Dendritic cell treated with granulocyte-macrophage colony-stimulating factor and Interleukin-4, amounts not matched to agents 40 ng/mL and 50 ng/mL, for 4 days (primary cell): ENCODE results near the gene SPRN.
"Not testable (repeated sequence)": the region's sequence is repeated elsewhere in the genome, so short reads cannot be mapped to it uniquely, and the experiment has no call there.

Experiments
- H3K27ac Mint-ChIP-seq: one replicate; pipeline ENCODE4 v1.8.0; 2022; ENCODE audit warnings: mild to moderate bottlenecking, mixed read lengths
- H3K27me3 Mint-ChIP-seq: one replicate; pipeline ENCODE4 v1.8.0; 2022; ENCODE audit warnings: mild to moderate bottlenecking, mixed read lengths
- H3K36me3 Mint-ChIP-seq: one replicate; pipeline ENCODE4 v1.8.0; 2022; ENCODE audit warnings: low read depth, mixed read lengths
- H3K4me1 Mint-ChIP-seq: one replicate; pipeline ENCODE4 v1.8.0; 2022; ENCODE audit warnings: low read depth, mixed read lengths
- H3K4me3 Mint-ChIP-seq: one replicate; pipeline ENCODE4 v1.8.0; 2022; ENCODE audit warnings: mild to moderate bottlenecking, moderate library complexity, mixed read lengths
- H3K9me3 Mint-ChIP-seq: one replicate; pipeline ENCODE4 v1.8.0; 2022; ENCODE audit warnings: mixed read lengths
- intact Hi-C: fragments of 100-400 bp; cut with micrococcal nuclease; formaldehyde crosslinking; loops from one replicate; pipeline ENCODE4 v1.15.0; 2022

The SPRN gene

DNA sequence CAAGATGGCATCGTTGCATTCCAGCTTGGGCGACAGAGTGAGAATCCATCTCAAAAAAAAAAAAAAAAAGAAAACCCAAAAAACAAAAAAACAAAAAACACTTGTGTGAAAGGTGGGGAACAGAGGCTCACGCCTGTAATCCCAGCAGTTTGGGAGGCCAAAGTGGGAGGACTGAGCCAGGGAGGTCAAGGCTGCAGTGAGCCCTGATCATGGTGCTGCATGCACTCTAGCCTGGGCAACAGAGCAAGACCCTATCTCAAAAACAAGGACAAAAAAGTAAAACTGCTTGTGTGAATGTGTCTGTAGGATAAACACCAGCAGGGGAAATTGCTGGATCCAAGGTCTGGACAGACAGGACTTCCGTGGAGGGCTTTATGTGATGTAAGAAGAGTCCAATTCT is 40.9 kb downstream of the SPRN start:
- Mint-ChIP-seq H3K4me3 (no peak overlapping the region), H3K27ac (no peak overlapping the region), H3K4me1 (peaks cover 40% of the 10 kb centered on the region), H3K36me3 (peaks cover 81% of the 10 kb centered on the region), H3K27me3 (peaks cover 4% of the 10 kb centered on the region), H3K9me3 (no peaks in the 10 kb centered on the region)
- intact Hi-C loops: no loop called here

DNA sequence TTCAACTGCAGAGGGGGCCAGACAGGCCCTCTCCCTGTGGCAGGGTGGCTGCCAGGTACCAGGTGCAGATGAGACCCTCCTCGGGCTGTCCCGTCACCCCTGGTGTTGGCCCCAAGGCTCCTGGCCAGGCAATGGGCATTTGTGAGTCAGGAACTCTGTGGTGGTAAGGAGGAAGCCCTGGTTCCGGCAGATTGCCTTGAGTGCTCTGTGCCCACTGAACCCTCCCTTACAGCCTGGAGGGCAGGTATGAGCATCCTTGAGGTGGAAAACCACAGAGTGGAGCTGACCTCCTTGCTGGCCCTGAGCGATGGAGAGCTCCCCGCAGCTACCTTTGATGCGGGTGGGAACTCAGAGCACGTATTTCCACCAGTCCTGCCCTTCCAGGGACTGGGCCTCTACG is 43.4 kb downstream of the SPRN start:
- intact Hi-C loops: no loop called here
- Mint-ChIP-seq H3K4me3 (peak overlapping the region; percentile 80), H3K27ac (peak overlapping the region; percentile 51)

DNA sequence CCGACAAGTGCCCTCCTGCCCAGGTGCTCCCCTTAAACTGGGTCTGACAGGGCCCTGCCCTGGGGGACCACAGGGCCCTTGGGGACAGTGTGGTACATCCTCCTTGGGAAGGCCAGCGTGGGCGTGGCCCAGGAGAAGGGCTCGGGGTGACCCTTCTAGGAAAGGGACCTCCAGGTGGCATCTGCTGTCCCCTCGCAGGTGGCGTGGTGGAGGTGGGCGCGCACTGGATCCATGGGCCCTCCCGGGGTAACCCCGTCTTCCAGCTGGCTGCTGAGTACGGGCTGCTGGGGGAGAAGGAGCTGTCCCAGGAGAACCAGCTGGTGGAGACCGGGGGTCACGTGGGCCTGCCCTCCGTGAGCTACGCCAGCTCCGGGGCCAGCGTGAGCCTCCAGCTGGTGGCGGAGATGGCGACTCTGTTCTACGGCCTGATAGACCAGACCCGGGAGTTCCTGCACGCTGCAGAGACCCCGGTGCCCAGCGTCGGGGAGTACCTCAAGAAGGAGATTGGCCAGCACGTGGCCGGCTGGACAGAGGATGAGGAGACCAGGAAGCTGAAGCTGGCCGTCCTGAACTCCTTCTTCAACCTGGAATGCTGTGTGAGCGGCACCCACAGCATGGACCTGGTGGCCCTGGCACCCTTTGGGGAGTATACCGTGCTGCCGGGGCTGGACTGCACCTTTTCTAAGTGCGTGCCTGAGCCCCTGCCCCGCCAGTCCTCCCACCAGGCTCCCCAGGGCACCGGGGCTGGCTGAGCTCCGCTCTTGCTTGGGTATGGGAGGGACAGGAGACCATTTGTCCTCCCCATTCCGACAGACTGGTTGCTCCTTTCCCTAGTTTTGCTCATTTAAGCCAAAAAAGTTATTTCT is 44.4 kb downstream of the SPRN start:
- Mint-ChIP-seq H3K27me3 (peaks cover 4% of the 10 kb centered on the region), H3K9me3 (no peaks in the 10 kb centered on the region), H3K36me3 (peaks cover 50% of the 10 kb centered on the region), H3K27ac (peak overlapping the region; percentile 93), H3K4me3 (peak overlapping the region; percentile 80), H3K4me1 (peaks cover 50% of the 10 kb centered on the region)
- intact Hi-C loops: loop anchor here (2.0 kb wide), 1 partner anchor 21 kb away; the partner anchor contains the start of gene FUOM

More for the DNA sequence above, 43.4 kb downstream of the SPRN start:
- H3K4me1 Mint-ChIP-seq: peaks cover 49% of the 10 kb centered on the region
- peaks cover 4% of the 10 kb centered on the region for H3K27me3 Mint-ChIP-seq
- H3K9me3 Mint-ChIP-seq: no peaks in the 10 kb centered on the region
- H3K36me3 Mint-ChIP-seq: peaks cover 56% of the 10 kb centered on the region

DNA sequence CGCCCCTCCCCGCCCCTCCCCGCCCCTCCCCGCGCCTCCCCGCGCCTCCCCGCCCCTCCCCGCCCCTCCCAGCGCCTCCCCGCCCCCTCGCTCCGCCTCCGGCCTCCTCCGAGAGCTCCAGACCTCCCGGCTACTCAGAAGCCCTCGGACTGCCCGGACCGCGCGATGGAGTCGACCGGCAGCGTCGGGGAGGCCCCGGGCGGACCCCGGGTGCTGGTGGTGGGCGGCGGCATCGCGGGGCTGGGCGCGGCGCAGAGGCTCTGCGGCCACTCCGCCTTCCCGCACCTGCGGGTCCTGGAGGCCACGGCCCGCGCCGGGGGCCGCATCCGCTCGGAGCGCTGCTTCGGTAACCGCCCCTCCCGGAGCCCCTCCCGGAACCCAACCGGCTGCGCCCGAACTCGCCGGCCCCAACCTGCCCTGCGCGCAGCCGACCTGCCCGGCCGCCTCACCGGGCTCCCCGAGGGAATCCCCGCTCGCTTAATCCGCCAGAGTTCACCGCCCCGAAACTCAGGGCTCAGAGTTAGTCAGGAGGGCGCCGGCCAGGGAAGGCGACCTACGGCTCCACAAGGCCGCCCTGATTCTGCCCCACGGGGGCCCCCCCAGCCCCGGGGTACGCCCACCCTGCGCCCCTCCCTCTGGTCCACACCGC is 45.1 kb downstream of the SPRN start, which contains the start of gene PAOX:
PAOX (plus strand) TSS at position 111 of the 649 bp plus-strand sequence; CDS start at position 166, 55 bp downstream.
- Mint-ChIP-seq H3K27ac (peak within 1 kb of the TSS; percentile 93), H3K27me3 (peaks cover 4% of the 10 kb centered on the region), H3K9me3 (no peaks in the 10 kb centered on the region), H3K36me3 (peaks cover 43% of the 10 kb centered on the region), H3K4me3 (peak within 1 kb of the TSS; percentile 80), H3K4me1 (peaks cover 58% of the 10 kb centered on the region)
- intact Hi-C loops: loop anchor here (2.0 kb wide), 1 partner anchor 20 kb away; the partner anchor contains the start of gene FUOM

DNA sequence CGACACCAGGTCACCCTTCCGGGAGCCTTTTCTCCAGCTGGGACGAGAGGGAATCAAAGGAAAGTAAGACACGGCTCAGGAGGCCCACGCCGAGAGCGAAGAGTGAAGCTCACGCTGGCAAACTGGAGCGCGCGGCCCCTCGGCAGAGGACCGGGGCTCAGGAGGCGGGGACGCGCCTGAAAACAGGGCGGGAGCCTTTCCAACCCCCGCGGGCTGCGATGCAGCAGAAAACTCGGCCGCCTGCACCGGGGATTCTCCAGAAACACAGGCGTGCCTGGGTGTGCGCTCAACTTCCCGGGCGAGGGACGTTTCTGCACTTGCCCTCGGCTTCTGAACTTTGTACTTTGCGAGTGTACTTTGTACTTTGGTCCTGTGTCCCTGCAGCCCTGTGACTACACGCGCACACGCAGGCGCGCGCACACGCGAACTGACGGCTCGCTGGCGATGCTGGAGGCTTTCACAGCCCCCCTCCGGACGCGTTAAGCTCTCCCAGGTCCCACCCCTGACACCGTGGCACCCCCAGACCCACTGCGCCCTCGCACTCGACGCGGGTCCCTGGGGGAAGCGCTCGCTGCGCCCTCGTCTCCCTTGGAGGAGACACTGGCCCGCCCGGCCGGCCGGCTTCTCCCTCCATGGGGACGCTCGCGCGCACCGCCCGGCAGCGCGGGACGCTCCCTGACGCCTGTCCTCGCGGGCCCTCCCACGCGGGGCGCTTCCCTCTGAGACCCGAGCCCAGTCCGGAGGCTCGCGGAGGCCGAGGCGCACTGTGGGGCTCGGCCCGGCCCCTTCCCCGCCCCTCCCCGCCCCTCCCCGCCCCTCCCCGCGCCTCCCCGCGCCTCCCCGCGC is 46.0 kb downstream of the SPRN start:
- intact Hi-C loops: loop anchor here (2.0 kb wide), 1 partner anchor 20 kb away; the partner anchor contains the start of gene FUOM
- peaks cover 4% of the 10 kb centered on the region for H3K27me3 Mint-ChIP-seq
- H3K4me1 Mint-ChIP-seq: peaks cover 64% of the 10 kb centered on the region
- H3K4me3 Mint-ChIP-seq: peak overlapping the region; percentile 79
- no peaks in the 10 kb centered on the region for H3K9me3 Mint-ChIP-seq
- peaks cover 34% of the 10 kb centered on the region for H3K36me3 Mint-ChIP-seq
- H3K27ac Mint-ChIP-seq: peak overlapping the region; percentile 93

DNA sequence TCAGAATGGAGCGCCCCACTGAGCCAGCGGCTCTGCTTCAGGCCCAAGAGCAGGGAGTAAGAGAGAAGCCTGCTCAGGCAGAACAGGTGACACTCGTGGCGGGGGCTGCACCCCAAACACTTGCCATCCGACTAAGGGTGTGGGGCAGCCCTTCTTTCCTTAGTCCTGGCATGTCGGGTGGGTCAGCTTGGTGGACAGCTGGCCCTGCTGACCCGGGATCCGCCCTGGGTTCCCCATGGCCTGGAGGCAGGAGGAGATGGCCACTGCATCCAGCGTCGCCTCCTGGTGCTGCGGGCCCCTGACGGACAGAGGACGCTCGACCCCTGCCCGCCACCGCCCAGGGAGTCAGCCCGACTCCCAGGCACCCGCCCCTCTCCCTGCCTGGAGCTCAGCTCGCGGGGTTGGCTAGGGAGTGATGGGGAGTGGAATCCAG is 46.6 kb downstream of the SPRN start:
- intact Hi-C loops: loop anchor here (2.0 kb wide), 1 partner anchor 19 kb away; the partner anchor contains the start of gene FUOM
- peaks cover 4% of the 10 kb centered on the region for H3K27me3 Mint-ChIP-seq
- peaks cover 69% of the 10 kb centered on the region for H3K4me1 Mint-ChIP-seq
- H3K9me3 Mint-ChIP-seq: no peaks in the 10 kb centered on the region
- H3K36me3 Mint-ChIP-seq: peaks cover 33% of the 10 kb centered on the region
- peak overlapping the region; percentile 93 for H3K27ac Mint-ChIP-seq
- peak overlapping the region; percentile 79 for H3K4me3 Mint-ChIP-seq

DNA sequence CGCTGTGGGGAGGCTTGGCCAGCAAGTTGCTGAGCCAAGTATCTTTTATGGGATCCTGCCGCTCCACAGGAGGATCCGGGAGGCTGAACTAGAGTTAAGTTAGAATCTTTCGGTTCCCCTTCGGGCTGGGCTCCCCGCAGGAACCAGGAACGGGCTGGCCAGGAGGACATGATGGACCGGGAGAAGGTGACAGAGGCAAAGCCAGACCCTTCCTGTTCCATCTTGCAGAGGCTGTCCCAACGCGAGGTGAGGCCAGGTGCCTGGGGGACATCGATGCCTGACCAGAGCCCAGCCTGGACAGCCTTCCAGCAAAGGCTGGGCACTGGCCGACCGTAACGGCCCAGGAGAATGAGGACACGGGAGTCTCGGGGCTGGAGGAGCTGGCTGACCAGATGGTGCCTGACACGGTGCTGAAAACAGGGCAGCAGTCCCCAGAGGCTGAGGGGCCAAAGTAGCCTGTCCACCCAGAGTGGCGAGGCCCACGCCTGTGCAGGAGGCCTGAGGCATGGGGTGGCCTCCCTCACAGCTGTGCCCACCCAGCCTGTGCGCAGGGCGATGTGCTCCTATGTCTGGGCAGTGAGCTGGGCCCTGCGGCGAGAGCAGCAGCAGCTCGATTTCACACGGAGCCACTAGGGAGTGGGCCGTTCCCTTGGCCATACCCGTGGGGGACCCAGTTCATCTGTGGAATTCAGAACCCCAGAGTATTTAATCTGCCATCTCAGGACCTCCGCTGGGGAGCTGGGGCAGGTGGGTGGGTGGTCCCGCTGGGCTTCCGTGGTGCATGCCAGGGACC is 47.2 kb downstream of the SPRN start:
- H3K36me3 Mint-ChIP-seq: peaks cover 29% of the 10 kb centered on the region
- no peaks in the 10 kb centered on the region for H3K9me3 Mint-ChIP-seq
- intact Hi-C loops: no loop called here
- H3K4me3 Mint-ChIP-seq: peak overlapping the region; percentile 79
- H3K4me1 Mint-ChIP-seq: peaks cover 71% of the 10 kb centered on the region
- H3K27me3 Mint-ChIP-seq: peaks cover 4% of the 10 kb centered on the region
- H3K27ac Mint-ChIP-seq: peak overlapping the region; percentile 93

DNA sequence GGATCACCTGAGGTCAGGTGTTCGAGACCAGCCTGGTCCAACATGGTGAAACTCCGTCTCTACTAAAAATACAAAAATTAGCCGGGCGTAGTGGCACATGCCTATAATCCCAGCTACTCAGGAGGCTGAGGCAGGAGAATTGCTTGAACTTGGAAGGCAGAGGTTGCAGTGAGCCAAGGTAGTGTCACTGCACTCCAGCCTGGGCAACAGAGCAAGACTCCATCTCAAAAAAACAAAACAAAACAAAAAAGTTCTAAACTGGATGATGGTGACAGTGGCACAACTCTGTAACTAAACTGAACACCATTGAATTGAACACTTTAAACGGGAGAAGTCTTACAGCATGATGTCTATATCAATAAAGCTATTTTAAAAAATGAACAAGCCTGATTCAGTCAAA is 48.2 kb downstream of the SPRN start:
- Mint-ChIP-seq H3K27ac (peak overlapping the region; percentile 93), H3K4me1 (peaks cover 72% of the 10 kb centered on the region), H3K36me3 (peaks cover 29% of the 10 kb centered on the region)
- H3K27me3 Mint-ChIP-seq, H3K4me3 Mint-ChIP-seq, intact Hi-C loops, H3K9me3 Mint-ChIP-seq: not testable (repeated sequence)

DNA sequence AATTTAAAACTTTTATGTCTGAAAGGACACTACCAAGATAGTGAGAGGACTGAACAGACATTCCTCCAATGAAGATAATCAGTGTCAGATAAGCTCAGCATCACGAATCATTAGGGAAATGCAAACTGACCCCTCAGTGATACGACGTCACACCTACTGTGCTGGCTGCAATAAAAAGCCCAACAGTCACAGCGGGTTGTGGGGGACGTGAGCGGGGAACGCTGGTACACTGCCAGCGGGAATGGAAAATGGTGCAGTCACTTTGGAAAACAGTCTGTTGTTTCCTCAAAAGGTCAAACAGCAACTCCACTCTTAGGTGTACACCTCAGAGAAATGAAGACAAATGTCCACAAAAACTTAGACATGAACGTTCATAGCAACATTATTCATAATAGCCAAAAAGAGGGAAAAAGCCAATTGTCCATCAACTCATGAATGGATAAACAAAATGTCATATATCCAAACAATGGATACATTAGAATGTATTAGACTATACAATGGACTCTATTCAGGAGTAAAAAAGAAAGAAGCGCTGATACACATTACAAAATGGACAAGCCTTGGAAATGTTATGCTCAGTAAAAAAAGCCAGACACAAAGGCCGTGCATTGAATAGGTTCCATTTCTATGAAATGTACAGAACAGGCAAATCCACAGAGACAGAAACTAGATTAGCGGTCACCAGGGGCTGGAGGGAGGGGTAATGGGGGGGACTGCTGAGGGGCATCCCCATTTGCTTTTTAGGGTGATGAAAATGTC is 48.9 kb downstream of the SPRN start:
- H3K4me3 Mint-ChIP-seq: no peak overlapping the region
- peaks cover 4% of the 10 kb centered on the region for H3K27me3 Mint-ChIP-seq
- peaks cover 34% of the 10 kb centered on the region for H3K36me3 Mint-ChIP-seq
- peaks cover 67% of the 10 kb centered on the region for H3K4me1 Mint-ChIP-seq
- H3K27ac Mint-ChIP-seq: no peak overlapping the region
- no peaks in the 10 kb centered on the region for H3K9me3 Mint-ChIP-seq
- intact Hi-C loops: no loop called here

DNA sequence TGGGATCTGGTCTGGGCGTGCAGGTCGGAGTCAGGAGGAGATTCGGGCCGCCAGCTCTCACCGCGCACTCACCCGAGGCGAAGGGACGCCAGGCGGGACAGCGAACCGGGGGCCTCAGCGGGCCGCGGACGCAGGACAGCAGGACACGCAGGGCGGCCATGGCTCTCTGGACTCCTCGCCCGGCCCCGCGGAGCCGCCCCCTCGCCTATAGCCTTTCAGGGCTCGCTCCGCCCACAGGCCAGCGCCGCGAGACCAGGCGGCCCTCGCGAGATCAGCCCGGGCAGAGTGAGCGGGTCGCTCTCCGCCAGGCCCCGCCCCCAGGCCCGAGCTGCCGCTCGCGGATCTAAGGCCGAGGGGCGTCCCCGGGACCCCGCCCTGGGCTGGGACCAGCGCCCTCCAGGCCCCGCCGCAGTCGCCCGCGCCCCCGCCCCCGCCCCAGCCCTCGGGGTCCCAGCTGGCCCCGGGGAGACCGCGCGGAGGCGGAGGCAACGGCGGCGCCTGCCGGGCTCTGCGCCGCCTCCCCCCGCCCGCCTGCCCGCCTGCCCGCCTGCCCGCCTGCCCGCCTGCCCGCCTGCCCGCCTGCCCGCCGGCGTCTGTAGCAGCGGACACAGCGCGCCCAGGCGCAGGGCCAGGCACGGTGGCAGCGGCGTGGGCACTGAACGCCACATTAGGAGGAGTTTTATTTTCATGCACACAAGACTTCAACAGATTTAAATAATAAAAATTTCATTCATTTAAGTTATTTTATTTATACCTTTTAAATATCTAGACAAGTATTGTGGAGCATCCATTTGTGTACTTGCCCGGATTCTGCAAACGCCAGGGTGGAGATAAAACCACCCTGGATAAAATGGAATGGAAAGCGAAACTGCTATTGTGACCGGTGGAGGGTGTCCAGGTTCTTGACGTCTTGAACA is 51.0 kb downstream of the SPRN start, which contains the start of gene ECHS1:
ECHS1 (minus strand) TSS at position 181 of the 917 bp plus-strand sequence; CDS start at position 160, 21 bp downstream.
- Mint-ChIP-seq H3K36me3 (peaks cover 45% of the 10 kb centered on the region), H3K9me3 (no peaks in the 10 kb centered on the region), H3K27me3 (no peaks in the 10 kb centered on the region), H3K4me3 (peak within 1 kb of the TSS; percentile 98), H3K4me1 (peaks cover 63% of the 10 kb centered on the region), H3K27ac (peak within 1 kb of the TSS; percentile 93)
- intact Hi-C loops: loop anchor here (1.0 kb wide), 1 partner anchor 21 kb away; the partner anchor contains the start of gene MTG1

DNA sequence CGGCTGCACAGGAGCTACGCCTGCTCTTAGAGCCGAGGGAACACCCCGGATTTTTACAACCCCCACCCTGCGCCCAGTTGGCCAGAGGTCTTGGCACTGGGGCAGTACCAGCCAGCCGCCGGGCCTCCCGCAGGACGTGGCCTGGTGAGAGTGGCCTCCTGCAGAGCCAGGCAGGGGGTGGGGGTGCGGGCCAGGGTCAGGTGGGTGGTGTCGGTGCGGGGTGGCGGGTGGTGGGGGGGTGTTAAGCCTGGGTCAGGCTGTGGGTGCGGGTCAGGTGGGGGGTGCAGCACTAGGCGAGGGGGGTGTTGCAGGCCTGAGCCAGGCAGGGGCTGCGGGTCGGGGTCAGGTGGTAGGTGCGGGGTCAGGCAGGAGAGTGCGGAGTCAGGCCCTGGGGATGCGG is 51.9 kb downstream of the SPRN start:
- Mint-ChIP-seq H3K36me3 (peaks cover 54% of the 10 kb centered on the region), H3K27ac (peak overlapping the region; percentile 91), H3K27me3 (no peaks in the 10 kb centered on the region), H3K9me3 (no peaks in the 10 kb centered on the region), H3K4me3 (peak overlapping the region; percentile 98), H3K4me1 (peaks cover 62% of the 10 kb centered on the region)
- intact Hi-C loops: no loop called here
